GM20000 (cell line): ENCODE results near the gene FRMD6.

Experiments used
- DNase-seq: peaks from one replicate; pipeline ENCODE4 v3.0.0; 2012; ENCODE audit warnings: low spot score
- TF ChIP-seq, protein P1 (sequence below): IDR thresholded peaks from 2 replicates; pipeline ENCODE4 v1.5.1; 2012; ENCODE audit warnings: mild to moderate bottlenecking, control low read depth; ENCODE audit errors: extremely low read depth, missing control alignments

Gene FRMD6

DNA sequence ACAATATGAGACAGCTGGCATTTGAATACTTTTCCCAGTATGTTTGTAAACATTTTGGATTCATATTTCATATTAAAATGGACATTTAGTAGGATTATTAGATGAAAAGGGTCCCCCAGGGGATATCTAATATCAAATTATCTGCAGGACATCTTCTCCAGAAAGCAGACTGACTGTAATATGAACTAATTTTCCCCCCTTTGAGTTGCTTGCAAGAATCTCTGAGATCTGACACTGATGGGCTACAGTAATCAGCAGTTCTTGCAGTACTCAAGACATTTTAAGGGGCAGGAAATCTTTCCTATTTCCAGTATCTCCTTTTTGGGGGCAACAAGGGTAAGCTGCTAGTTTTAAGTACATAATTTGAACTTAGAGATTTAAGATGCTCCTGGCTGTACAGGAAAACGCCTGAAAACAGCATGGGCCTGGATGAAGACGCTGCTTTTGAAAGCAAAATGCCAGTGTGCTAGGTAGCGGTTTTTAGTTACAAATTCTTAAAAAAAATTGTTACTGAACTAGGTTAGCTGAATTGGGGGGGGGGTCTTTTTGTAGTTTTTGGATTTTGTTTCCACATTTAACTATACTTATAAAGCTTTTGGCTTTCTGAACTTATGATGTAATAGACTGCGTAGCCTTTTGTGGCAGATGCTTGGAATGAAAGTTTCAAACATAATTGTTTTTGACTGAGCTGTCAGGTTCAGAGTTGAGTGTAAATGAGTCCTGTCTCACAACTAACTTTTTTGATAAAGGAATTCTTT is 2.2 kb downstream of the FRMD6 start:
- DNase-seq, result no peak

DNA sequence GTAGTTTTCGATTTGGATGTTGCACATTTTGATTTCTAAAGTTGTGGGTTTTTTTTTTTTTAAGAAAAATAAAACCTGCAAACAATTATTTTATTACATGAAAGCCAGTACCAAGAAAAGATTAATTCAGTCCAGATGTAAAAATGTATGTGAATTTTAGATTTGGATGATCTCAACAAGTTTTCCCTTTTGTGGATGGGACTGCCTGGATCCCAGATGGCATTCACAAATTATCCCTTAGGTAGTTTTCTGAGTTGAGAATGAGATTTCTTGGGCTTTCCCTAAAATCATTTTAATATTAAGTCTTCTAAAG is 2.8 kb downstream of the FRMD6 start:
- TF ChIP-seq, protein P1, sequence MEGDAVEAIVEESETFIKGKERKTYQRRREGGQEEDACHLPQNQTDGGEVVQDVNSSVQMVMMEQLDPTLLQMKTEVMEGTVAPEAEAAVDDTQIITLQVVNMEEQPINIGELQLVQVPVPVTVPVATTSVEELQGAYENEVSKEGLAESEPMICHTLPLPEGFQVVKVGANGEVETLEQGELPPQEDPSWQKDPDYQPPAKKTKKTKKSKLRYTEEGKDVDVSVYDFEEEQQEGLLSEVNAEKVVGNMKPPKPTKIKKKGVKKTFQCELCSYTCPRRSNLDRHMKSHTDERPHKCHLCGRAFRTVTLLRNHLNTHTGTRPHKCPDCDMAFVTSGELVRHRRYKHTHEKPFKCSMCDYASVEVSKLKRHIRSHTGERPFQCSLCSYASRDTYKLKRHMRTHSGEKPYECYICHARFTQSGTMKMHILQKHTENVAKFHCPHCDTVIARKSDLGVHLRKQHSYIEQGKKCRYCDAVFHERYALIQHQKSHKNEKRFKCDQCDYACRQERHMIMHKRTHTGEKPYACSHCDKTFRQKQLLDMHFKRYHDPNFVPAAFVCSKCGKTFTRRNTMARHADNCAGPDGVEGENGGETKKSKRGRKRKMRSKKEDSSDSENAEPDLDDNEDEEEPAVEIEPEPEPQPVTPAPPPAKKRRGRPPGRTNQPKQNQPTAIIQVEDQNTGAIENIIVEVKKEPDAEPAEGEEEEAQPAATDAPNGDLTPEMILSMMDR, result no peak
- no peak for DNase-seq

More for the DNA sequence above, 2.2 kb downstream of the FRMD6 start:
- TF ChIP-seq, protein P1, result no peak

DNA sequence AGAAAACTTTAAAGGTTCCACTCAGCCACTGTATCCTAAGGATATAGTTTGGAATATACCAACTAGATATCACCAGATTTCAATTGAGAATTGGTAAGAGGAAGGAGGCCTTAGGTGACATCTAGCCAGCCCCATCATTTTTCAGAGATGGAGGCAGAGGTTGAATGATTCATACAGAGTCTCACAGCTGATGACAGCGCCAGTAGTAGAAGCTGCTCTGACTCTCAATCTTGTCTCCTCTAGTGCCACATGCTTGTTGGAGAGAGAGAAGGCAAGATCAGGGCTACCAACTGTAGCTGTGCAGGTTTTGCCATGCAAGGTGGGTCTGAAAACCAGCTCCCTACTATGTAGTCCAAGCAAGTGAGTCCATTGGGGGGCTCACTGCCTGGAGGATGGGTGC is 6.1 kb downstream of the FRMD6 start:
- TF ChIP-seq, protein P1, result no peak

DNA sequence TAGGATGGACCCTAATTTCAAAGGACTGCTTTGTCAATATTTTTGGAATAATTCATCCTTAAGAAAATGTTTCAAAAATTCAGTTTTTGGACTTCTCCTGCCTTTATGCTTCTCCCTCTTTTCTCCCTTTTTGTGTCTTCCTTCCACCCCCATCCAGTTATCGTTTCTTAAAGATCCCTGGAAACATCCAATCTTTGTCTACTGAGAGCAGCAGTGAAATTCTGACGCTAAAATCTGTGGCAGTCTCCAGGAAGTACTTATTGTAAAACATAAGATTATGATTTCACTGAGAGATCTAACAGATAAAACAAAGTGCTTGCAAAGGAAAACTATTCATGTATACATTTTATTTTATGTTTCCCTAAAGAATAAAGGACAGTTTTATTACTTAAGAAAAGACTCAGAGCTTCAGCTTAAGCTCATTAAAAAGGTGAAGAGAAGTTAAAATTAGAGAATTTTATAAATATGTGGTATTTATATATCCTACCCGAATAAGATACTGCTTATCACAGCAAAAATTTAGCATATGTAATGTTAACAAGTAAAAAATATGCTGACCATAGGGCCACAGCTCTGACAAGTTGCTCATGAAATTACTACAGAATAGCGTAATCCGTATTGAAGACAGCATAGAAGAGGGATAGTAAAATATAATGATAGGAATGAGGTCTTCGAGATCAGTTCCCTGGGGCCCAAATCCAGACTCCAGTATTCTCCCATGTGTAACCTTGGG is 6.9 kb downstream of the FRMD6 start:
- TF ChIP-seq, protein P1, result no peak
- DNase-seq, result no peak

More for the DNA sequence above, 6.1 kb downstream of the FRMD6 start:
- no peak for DNase-seq

DNA sequence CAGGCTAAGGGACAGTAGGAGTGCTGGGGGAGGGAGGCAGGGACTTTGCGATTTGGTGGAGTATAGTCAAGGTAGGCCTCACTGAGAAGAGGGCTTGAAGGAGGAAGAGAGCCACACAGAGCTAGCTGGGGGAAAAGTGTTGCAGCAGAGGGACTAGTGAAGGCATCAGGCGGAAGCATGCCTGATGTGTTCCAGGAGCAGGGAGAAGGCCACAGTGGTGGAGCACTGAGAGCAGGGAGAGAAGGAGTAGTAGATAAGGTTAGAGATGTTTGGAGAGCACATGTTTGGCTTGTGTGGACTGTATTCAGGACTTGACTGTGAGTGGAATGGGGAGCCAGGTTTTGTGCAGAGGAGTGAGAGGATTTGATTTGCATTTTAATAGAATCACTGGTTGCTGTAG is 9.0 kb downstream of the FRMD6 start:
- DNase-seq, result no peak
- TF ChIP-seq, protein P1, result no peak

DNA sequence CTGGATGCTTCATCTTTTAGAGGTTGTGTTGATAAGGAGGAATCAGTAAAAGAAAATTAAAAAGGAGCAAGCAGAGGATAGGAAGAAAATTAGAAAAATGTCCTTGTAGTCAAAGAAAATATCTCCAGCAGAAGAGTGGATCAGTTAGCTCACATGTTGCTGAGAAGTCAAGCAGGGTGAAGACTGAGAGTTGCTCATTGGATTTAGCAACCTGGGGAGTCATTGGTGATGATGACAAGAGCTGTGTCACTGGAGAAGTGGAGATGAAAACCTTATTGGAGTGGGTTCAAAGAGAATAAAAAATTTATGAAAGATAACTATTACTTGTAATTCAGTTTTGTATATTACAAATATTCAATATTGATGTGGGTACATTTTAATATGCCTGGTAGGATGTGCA is 9.8 kb downstream of the FRMD6 start:
- no peak for DNase-seq
- TF ChIP-seq, protein P1, result no peak

DNA sequence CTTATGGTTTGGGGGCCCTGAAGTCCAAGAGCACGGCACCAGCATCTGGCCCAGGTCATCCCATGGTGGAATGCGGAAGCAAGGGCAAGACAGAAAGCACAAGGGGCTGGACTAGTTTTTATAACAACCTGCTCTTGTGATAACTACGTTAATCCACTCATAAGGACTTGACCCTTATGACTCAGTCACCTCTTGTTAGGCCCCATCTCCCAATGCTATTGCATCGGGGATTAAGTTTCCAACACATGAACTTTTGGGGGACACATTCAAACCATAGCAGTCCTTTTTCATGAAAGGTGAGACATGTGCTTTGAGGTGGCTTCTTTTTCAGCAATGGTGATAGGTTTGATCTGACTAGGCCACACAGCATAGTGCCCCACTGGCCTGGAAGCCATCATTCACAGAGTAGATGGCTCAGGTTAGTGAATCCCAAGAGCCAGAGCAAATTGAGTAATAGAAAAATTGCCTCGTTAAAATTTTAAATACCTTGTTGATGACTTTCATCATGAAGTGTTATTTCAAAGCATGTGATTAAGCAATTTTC is 12.1 kb downstream of the FRMD6 start:
- no peak for DNase-seq
- TF ChIP-seq, protein P1, result no peak
